Right atrium auricular region (tissue), 2 donors: ENCODE data around the gene GALR3. TPM values are rescaled to one million over a fixed set of nuclear protein-coding genes. Genes with fewer than 3 reads are reported as not detected.
A peak's percentile ranks its signal among the peaks of the same experiment; 100 is the strongest.

Source experiments
- DNase-seq: peaks from one replicate; pipeline ENCODE4 v3.0.0-alpha.2; 2019; ENCODE audit warnings: low spot score
- H3K27ac ChIP-seq, 2 donors: fragments of 200-600 bp; sonication (generic); 1 replicate in 1 of 2; 2 replicates in 1 of 2; pipeline ENCODE4 v1.5.1; 2016 to 2019
- H3K27me3 ChIP-seq, 2 donors: fragments of 200-600 bp; sonication (generic); one replicate each; pipeline versions ENCODE4 v1.5.1 to v1.6.0; 2017 to 2019
- H3K36me3 ChIP-seq: fragments of 200-600 bp; sonication (generic); one replicate; pipeline ENCODE4 v1.5.1; 2016
- H3K4me1 ChIP-seq, 2 donors: fragments of 200-600 bp; sonication (generic); one replicate each; pipeline versions ENCODE4 v1.5.1 to v1.6.0; 2017 to 2019
- H3K4me3 ChIP-seq, 2 donors: fragments of 200-600 bp; sonication (generic); 1 replicate in 1 of 2; 2 replicates in 1 of 2; pipeline ENCODE4 v1.5.1; 2017 to 2019; ENCODE audit warnings: mild to moderate bottlenecking in 1 of 2, moderate library complexity in 1 of 2
- H3K9me3 ChIP-seq, 2 donors: fragments of 200-600 bp; sonication (generic); one replicate each; pipeline ENCODE4 v1.5.1; 2019
- total RNA-seq, 2 donors: library from RNA; depleted of rRNA; stranded (reverse); fragments of >200 nt; gene quantifications; one replicate each; pipeline ENCODE4 v1.1.0, GENCODE V29; 2016
- TF ChIP-seq, protein P1 (sequence below), 2 donors: fragments of 200-600 bp; sonication (generic); IDR thresholded peaks; one replicate each; pipeline ENCODE4 v1.5.1; 2019; ENCODE audit warnings: antibody characterized with exemption in 2 of 2

Gene GALR3
- total RNA-seq, 2 donors from 2014 or later, result not detected

DNA sequence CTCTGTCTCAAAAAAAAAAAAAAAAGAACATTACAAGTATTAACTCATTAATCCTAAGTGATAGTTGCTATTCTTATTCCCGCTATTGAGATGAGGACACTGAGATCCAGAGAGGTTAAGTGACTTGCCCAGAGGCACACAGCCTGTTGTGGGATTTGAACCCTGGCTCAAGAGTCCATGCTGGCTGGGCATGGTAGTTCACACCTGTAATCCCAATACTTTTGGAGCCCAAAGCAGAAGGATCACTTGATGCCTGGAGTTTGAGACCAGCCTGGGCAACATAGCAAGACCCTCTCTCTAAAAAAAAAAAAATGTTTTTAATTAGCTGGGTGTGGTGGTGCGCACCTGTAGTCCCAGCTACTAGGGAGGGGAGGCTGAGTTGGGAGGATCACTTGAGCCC is 11.3 kb upstream of the GALR3 start:
- DNase-seq, result no peak
- Histone ChIP-seq H3K9me3 (no peaks in the 10 kb centered on the region), H3K27me3 (no peaks in the 10 kb centered on the region), H3K27ac (no peak overlapping the region), H3K36me3 (no peaks in the 10 kb centered on the region), H3K4me1 (peaks cover 0 to 15% of the 10 kb centered on the region in 2 donors), H3K4me3 (no peak overlapping the region)
- TF ChIP-seq, protein P1, sequence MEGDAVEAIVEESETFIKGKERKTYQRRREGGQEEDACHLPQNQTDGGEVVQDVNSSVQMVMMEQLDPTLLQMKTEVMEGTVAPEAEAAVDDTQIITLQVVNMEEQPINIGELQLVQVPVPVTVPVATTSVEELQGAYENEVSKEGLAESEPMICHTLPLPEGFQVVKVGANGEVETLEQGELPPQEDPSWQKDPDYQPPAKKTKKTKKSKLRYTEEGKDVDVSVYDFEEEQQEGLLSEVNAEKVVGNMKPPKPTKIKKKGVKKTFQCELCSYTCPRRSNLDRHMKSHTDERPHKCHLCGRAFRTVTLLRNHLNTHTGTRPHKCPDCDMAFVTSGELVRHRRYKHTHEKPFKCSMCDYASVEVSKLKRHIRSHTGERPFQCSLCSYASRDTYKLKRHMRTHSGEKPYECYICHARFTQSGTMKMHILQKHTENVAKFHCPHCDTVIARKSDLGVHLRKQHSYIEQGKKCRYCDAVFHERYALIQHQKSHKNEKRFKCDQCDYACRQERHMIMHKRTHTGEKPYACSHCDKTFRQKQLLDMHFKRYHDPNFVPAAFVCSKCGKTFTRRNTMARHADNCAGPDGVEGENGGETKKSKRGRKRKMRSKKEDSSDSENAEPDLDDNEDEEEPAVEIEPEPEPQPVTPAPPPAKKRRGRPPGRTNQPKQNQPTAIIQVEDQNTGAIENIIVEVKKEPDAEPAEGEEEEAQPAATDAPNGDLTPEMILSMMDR (IDR thresholded peaks at IDR 0.05), result no peak

DNA sequence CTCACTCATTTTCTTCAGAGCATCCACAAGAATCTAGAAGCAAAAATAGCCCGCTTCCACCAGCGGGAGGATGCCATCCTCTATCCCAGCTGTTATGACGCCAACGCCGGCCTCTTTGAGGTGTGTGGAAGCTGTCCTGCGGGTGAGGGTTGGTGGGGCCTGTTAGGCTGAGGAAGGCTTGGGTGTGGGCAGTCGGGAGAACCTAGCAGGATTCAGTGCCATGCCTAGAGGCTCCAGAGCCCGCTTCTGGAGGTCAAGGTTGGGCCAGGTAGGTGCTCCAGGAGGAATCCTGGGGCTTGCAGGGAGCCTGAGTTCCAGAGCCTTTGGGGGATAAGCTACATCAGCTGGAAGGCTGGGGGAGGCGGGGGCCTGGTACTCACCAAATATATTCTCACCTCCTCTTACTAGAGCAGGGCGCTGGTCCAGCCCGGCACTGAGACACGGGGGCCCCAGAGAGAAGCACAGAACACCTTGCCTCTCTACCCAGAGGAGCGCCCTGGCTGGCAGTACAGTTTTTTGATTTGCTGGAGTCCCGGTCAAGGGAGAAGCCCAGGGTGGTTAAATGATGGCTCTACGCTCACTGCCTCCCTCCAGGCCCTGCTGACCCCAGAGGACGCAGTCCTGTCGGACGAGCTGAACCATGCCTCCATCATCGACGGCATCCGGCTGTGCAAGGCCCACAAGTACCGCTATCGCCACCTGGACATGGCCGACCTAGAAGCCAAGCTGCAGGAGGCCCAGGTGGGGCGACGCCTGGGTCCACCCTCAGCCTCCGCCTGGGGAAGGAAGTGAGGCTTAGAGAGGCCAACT is 10.1 kb upstream of the GALR3 start:
- no peaks in the 10 kb centered on the region for H3K27me3 ChIP-seq
- no peaks in the 10 kb centered on the region for H3K9me3 ChIP-seq
- DNase-seq, result no peak
- no peak overlapping the region for H3K4me3 ChIP-seq
- peaks cover 0 to 15% of the 10 kb centered on the region in 2 donors for H3K4me1 ChIP-seq
- H3K27ac ChIP-seq, result no peak overlapping the region
- H3K36me3 ChIP-seq, result no peaks in the 10 kb centered on the region
- TF ChIP-seq, protein P1 (IDR thresholded peaks at IDR 0.05), result no peak

DNA sequence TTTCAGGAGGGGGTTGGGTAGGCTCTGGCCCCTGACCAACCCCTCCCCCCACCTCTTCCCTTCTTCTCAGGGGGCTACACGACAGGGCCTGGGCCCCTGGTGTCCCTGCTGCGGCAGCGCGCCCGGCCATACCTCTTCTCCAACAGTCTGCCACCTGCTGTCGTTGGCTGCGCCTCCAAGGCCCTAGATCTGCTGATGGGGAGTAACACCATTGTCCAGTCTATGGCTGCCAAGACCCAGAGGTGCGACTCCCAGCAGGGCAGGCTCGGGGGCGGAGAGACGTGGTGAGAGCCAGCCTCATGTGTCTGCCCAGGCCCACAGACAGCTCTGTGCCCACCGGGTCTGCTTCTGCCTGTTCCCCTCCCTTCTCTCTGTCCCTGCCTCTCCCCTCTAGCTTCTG is 7.6 kb upstream of the GALR3 start:
- Histone ChIP-seq H3K27me3 (peaks cover 0 to 3% of the 10 kb centered on the region in 2 donors), H3K9me3 (no peaks in the 10 kb centered on the region), H3K4me3 (no peak overlapping the region), H3K4me1 (peaks cover 0 to 20% of the 10 kb centered on the region in 2 donors), H3K27ac (no peak overlapping the region), H3K36me3 (no peaks in the 10 kb centered on the region)
- TF ChIP-seq, protein P1 (IDR thresholded peaks at IDR 0.05), result no peak
- no peak for DNase-seq

DNA sequence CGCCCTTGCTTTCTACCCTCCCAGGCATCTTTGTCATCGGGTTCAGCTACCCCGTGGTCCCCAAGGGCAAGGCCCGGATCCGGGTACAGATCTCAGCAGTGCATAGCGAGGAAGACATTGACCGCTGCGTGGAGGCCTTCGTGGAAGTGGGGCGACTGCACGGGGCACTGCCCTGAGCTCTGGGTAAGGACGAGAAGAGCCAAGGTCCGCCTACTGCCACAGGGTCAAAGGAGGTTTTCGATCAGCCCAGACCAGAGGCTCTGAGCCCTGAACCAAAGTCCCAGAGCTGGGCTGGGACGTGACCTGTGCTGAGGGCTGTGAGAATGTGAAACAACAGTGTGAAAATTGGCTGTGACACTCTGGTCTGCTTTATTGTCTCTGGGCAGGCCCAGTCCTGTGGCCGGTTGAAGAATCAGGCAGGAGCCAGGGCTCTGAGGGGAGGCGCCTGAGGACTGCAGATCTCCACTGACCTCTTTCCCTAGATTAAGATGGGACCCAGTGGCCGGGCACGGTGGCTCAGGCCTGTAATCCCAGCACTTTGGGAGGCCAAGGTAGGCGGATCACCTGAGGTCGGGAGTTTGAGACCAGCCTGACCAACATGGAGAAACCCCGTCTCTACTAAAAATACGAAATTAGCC is 6.5 kb upstream of the GALR3 start:
- H3K4me1 ChIP-seq, result peaks cover 0 to 20% of the 10 kb centered on the region in 2 donors
- no peak overlapping the region for H3K4me3 ChIP-seq
- DNase-seq, result no peak
- no peaks in the 10 kb centered on the region for H3K9me3 ChIP-seq
- TF ChIP-seq, protein P1 (IDR thresholded peaks at IDR 0.05), result no peak
- H3K36me3 ChIP-seq, result no peaks in the 10 kb centered on the region
- peaks cover 0 to 3% of the 10 kb centered on the region in 2 donors for H3K27me3 ChIP-seq
- H3K27ac ChIP-seq, result no peak overlapping the region

DNA sequence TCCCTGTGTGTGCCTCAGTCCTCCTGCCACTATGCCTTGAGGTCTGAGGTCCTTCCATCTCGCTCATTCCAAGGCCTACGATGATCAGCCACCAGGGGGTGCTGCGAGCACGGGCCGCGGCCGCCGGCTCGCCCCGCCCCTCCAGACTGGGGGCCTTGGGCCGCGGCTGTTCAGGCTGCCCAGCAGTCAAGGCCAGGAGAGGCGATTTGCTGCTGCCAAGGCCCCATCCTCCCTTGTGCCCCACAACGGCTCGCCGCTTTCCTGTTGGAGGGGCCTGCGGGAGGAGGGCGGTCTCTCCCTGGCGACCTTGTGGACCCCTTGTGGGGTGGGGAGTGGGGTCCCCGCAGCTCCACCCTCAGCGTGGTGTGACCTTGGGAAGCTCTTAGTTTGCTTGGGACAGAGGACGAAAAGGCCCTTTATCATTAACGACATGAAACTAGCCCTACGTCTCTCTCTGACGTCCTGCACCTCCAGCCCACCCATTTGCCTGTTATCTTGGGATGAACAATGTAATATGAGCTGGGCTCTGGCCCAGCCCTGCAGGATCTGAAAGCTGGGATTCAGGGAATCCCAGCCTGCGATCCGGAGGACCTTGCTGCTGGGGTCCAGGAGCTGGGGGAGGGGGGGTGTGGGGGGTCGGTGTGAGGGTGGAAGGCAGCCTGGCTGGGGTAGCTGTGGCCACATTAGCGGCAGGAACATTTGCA is 5.3 kb upstream of the GALR3 start:
- Histone ChIP-seq H3K27me3 (peaks cover 0 to 3% of the 10 kb centered on the region in 2 donors), H3K27ac (peak overlapping the region; percentile 4 to 66), H3K4me3 (peak overlapping the region in 1 of 2 donors; percentile 50), H3K9me3 (no peaks in the 10 kb centered on the region), H3K4me1 (peaks cover 0 to 20% of the 10 kb centered on the region in 2 donors), H3K36me3 (no peaks in the 10 kb centered on the region)
- TF ChIP-seq, protein P1 (IDR thresholded peaks at IDR 0.05), result peak; percentile 93 to 98
- peak; percentile 84 for DNase-seq
